HCT116 (cell line): ENCODE data around the gene TNFRSF9. TPM values are rescaled to one million over a fixed set of nuclear protein-coding genes. Genes with fewer than 3 reads are reported as not detected.

ENCODE experiments used
- ATAC-seq: fragments of 200-7000 bp; cut with Tn5 transposase; 2 replicates; pipeline ENCODE4 v1.9.1; 2020; ENCODE audit warnings: mild to moderate bottlenecking, moderate library complexity
- BruUV-seq: library from RNA; stranded (reverse); fragments of 400-500 nt; replicated peaks from 2 replicates; lab custom pipeline; 2021; lab: Mats Ljungman, UMichigan
- CTCF ChIA-PET: fragments of 300-600 bp; sonication (Branson Sonifier 250); formaldehyde crosslinking; loops from one replicate; lab custom pipeline; 2021; ENCODE audit warnings: antibody characterized with exemption; lab: Charles Lee
- POLR2A ChIA-PET: fragments of 300-600, 350-600 bp; sonication (Branson Sonifier 250); formaldehyde crosslinking; loops from one replicate; lab custom pipeline; 2021; ENCODE audit warnings: antibody characterized with exemption; lab: Charles Lee
- RAD21 ChIA-PET, 2 experiments: fragments of 300-600 bp; sonication (Branson Sonifier 250); formaldehyde crosslinking; loops; one replicate each; lab custom pipeline; 2023; ENCODE audit warnings: low total read pairs in 2 of 2; ENCODE audit not compliant: uncharacterized antibody in 2 of 2, unreplicated experiment in 2 of 2, low non-redundant PET in 1 of 2; lab: Charles Lee
- DNase-seq: peaks from one replicate; pipeline ENCODE4 v3.0.0-alpha.2; 2010; ENCODE audit warnings: low read depth, low spot score
- H2AFZ ChIP-seq: fragments of 200-600 bp; shearing (Covaris generic), sonication (generic); 2 replicates; pipeline ENCODE4 v1.6.1; 2017; ENCODE audit warnings: low read depth, mixed run types, mixed read lengths, antibody characterized with exemption, low read length; ENCODE audit not compliant: poor library complexity, severe bottlenecking
- H3K27ac ChIP-seq: 2 replicates; pipeline ENCODE4 v1.5.1; 2012; ENCODE audit warnings: low read depth, low read length
- H3K27me3 ChIP-seq: fragments of 200-600 bp; sonication (generic); 2 replicates; pipeline ENCODE4 v1.6.1; 2016; ENCODE audit warnings: mixed run types, low read length, mixed read lengths; ENCODE audit not compliant: insufficient read depth
- H3K36me3 ChIP-seq, 2 experiments: fragments of 200-500 bp in 1 of 2; fragments of 200-600 bp in 1 of 2; sonication (Bioruptor generic) in 1 of 2; sonication (generic) in 1 of 2; 2 replicates each; pipeline versions ENCODE4 v1.5.1 to v1.6.1; 2014 to 2016; ENCODE audit warnings: low read length in 2 of 2, inconsistent platforms in 1 of 2, mixed read lengths in 1 of 2, mixed run types in 1 of 2; ENCODE audit not compliant: insufficient read depth in 2 of 2, control insufficient read depth in 1 of 2
- H3K4me1 ChIP-seq, 2 experiments: fragments of 200-600 bp in 1 of 2; sonication (generic) in 1 of 2; 2 replicates each; pipeline versions ENCODE4 v1.5.1 to v1.6.1; 2012 to 2017; ENCODE audit warnings: low read length in 2 of 2, inconsistent platforms in 1 of 2, mild to moderate bottlenecking in 1 of 2, mixed read lengths in 1 of 2, mixed run types in 1 of 2, moderate library complexity in 1 of 2; ENCODE audit not compliant: insufficient read depth in 2 of 2, control insufficient read depth in 1 of 2
- H3K4me2 ChIP-seq: fragments of 200-600 bp; sonication (generic); 2 replicates; pipeline ENCODE4 v1.6.1; 2017; ENCODE audit warnings: mixed run types, low read length, mixed read lengths
- H3K4me3 ChIP-seq, 2 experiments: fragments of 200-600 bp in 1 of 2; sonication (generic) in 1 of 2; replicated peaks in 1 of 2; 2 replicates each; pipeline ENCODE4 v1.5.1; 2011 to 2016; ENCODE audit warnings: low read length in 2 of 2, control low read depth in 1 of 2, low read depth in 1 of 2, mild to moderate bottlenecking in 1 of 2, mixed read lengths in 1 of 2, mixed run types in 1 of 2
- H3K79me2 ChIP-seq: fragments of 200-600 bp; sonication (generic); 2 replicates; pipeline ENCODE4 v1.6.1; 2017; ENCODE audit warnings: mild to moderate bottlenecking, mixed run types, low read length, moderate library complexity, mixed read lengths; ENCODE audit not compliant: insufficient read depth
- H3K9ac ChIP-seq: fragments of 200-600 bp; sonication (generic); 2 replicates; pipeline ENCODE4 v1.6.1; 2016; ENCODE audit warnings: low read length, mixed read lengths
- H3K9me2 ChIP-seq: fragments of 200-600 bp; sonication (generic), shearing (Covaris generic); 2 replicates; pipeline ENCODE4 v1.6.1; 2017; ENCODE audit warnings: mixed run types, mild to moderate bottlenecking, moderate library complexity; ENCODE audit not compliant: insufficient read depth
- H3K9me3 ChIP-seq, 2 experiments: fragments of 200-500 bp in 1 of 2; fragments of 200-600 bp in 1 of 2; sonication (Bioruptor generic) in 1 of 2; sonication (generic) in 1 of 2; 2 replicates each; pipeline ENCODE4 v1.6.1; 2014 to 2017; ENCODE audit warnings: low read length in 2 of 2, mixed read lengths in 2 of 2, inconsistent platforms in 1 of 2, low read depth in 1 of 2, mild to moderate bottlenecking in 1 of 2, mixed run types in 1 of 2, moderate library complexity in 1 of 2; ENCODE audit not compliant: control insufficient read depth in 1 of 2, insufficient read depth in 1 of 2
- H4K20me1 ChIP-seq: fragments of 200-600 bp; sonication (generic), shearing (Covaris generic); 2 replicates; pipeline ENCODE4 v1.6.1; 2017; ENCODE audit warnings: mixed run types, mild to moderate bottlenecking, moderate library complexity; ENCODE audit not compliant: insufficient read depth
- CBX3 ChIP-seq: IDR thresholded peaks from 2 replicates; pipeline ENCODE4 v1.6.1; 2012; ENCODE audit warnings: low read depth
- CEBPB ChIP-seq: IDR thresholded peaks from 2 replicates; pipeline ENCODE4 v1.6.1; 2012; ENCODE audit warnings: low read depth
- EGR1 ChIP-seq: IDR thresholded peaks from 2 replicates; pipeline ENCODE4 v1.6.1; 2012; ENCODE audit warnings: low read depth
- ELF1 ChIP-seq: IDR thresholded peaks from 2 replicates; pipeline ENCODE4 v1.6.1; 2012; ENCODE audit warnings: low read depth, borderline replicate concordance
- EZH2 ChIP-seq: fragments of 200-600 bp; sonication (generic); IDR thresholded peaks from 2 replicates; pipeline ENCODE4 v1.6.1; 2017; ENCODE audit warnings: antibody characterized with exemption, mixed run types
- EZH2phosphoT487 ChIP-seq: fragments of 200-600 bp; IDR thresholded peaks from 2 replicates; pipeline ENCODE4 v1.6.1; 2018; ENCODE audit warnings: antibody characterized with exemption, borderline replicate concordance
- FOSL1 ChIP-seq: IDR thresholded peaks from 2 replicates; pipeline ENCODE4 v1.6.1; 2012; ENCODE audit warnings: low read depth
- JUND ChIP-seq: IDR thresholded peaks from 2 replicates; pipeline ENCODE4 v1.6.1; 2012
- POLR2A ChIP-seq: IDR thresholded peaks from 2 replicates; pipeline ENCODE4 v1.7.0; 2011; ENCODE audit warnings: borderline replicate concordance; ENCODE audit not compliant: insufficient read depth, insufficient read length; ENCODE audit errors: extremely low read depth
- RAD21 ChIP-seq: IDR thresholded peaks from 2 replicates; pipeline ENCODE4 v1.6.1; 2012; ENCODE audit warnings: low read depth, mild to moderate bottlenecking
- SIN3A ChIP-seq: IDR thresholded peaks from 2 replicates; pipeline ENCODE4 v1.6.1; 2012; ENCODE audit warnings: low read depth
- SP1 ChIP-seq: IDR thresholded peaks from 2 replicates; pipeline ENCODE4 v1.6.1; 2012; ENCODE audit warnings: low read depth
- SRF ChIP-seq: IDR thresholded peaks from 2 replicates; pipeline ENCODE4 v1.6.1; 2012; ENCODE audit warnings: low read depth
- TCF7L2 ChIP-seq: IDR thresholded peaks from 2 replicates; pipeline ENCODE4 v1.7.0; 2011; ENCODE audit warnings: borderline replicate concordance, inconsistent platforms; ENCODE audit not compliant: insufficient read depth, insufficient read length; ENCODE audit errors: extremely low read depth
- ZFX ChIP-seq: fragments of 450-650 bp; IDR thresholded peaks from 2 replicates; pipeline ENCODE4 v1.6.1; 2017
- ZNF274 ChIP-seq: fragments of 200-500 bp; sonication (Bioruptor generic); IDR thresholded peaks from 2 replicates; pipeline ENCODE4 v1.6.1; 2014; ENCODE audit warnings: mild to moderate bottlenecking, low read depth, low read length, inconsistent platforms
- intact Hi-C: fragments of 100-400 bp; cut with micrococcal nuclease; formaldehyde crosslinking; loops from 2 replicates; pipeline ENCODE4 v1.10.0; 2022
- total RNA-seq: library from RNA; stranded (reverse); gene quantifications from one replicate; pipeline ENCODE4 v1.2.1, GENCODE V29; 2021; ENCODE audit not compliant: unreplicated experiment
- TF ChIP-seq, protein P1 (sequence below), 3 experiments: fragments of 200-600 bp in 1 of 3; sonication (generic) in 1 of 3; IDR thresholded peaks in 2 of 3; conservative IDR thresholded peaks in 1 of 3; 2 replicates each; pipeline ENCODE4 v1.5.1; 2012 to 2017; ENCODE audit warnings: low read depth in 2 of 3, low read length in 2 of 3, antibody characterized with exemption in 1 of 3, borderline replicate concordance in 1 of 3, control low read depth in 1 of 3, mild to moderate bottlenecking in 1 of 3, mixed read lengths in 1 of 3, mixed run types in 1 of 3, moderate library complexity in 1 of 3; ENCODE audit not compliant: insufficient read depth in 1 of 3
- TF ChIP-seq, protein P2 (sequence below): IDR thresholded peaks from 2 replicates; pipeline ENCODE4 v1.6.1; 2012; ENCODE audit warnings: low read depth

The TNFRSF9 gene
- total RNA-seq, 1 experiment from 2014 or later, result 0.20 TPM

DNA sequence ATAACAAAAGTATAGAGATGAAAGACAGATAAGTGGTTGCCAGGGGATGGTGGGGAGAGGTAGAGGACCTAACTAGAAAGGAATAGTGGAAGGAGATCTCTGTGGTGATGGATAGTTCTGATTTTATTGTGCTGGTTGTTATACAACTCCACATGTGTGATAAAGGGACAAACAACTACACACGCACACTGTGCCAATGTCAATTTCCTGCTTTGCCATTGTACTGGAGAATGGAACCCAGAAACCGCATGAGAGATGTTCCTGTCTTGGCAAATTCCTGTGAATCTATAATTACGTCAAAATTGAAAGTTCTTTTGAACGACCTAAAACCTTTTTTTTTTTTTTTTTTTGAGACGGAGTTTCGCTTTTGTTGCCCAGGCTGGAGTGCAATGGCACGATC, 11.0 kb downstream of the TNFRSF9 start:
- DNase-seq (no peak), ATAC-seq (no peak)
- no peak overlapping the region for H3K4me3 ChIP-seq
- no peaks in the 10 kb centered on the region for H3K27me3 ChIP-seq
- no peaks in the 10 kb centered on the region for H3K36me3 ChIP-seq
- H3K4me1 ChIP-seq, result no peaks in the 10 kb centered on the region
- H3K9me3 ChIP-seq, result no peaks in the 10 kb centered on the region
- intact Hi-C loops, result no loop called here
- no peak overlapping the region for H2AFZ ChIP-seq
- H3K4me2 ChIP-seq, result no peak overlapping the region
- no TSS peak for BruUV-seq
- ChIA-PET CTCF (no interaction called here), RAD21 (no interaction called here), POLR2A (no interaction called here)
- no peak overlapping the region for H3K27ac ChIP-seq
- H3K9ac ChIP-seq, result no peak overlapping the region
- H4K20me1 ChIP-seq, result no peaks in the 10 kb centered on the region
- no peaks in the 10 kb centered on the region for H3K9me2 ChIP-seq
- TF ChIP-seq EZH2phosphoT487, result no peak
- TF ChIP-seq EGR1, result no peak
- TF ChIP-seq SP1, result no peak
- TF ChIP-seq ZFX, result no peak
- TF ChIP-seq, protein P1, sequence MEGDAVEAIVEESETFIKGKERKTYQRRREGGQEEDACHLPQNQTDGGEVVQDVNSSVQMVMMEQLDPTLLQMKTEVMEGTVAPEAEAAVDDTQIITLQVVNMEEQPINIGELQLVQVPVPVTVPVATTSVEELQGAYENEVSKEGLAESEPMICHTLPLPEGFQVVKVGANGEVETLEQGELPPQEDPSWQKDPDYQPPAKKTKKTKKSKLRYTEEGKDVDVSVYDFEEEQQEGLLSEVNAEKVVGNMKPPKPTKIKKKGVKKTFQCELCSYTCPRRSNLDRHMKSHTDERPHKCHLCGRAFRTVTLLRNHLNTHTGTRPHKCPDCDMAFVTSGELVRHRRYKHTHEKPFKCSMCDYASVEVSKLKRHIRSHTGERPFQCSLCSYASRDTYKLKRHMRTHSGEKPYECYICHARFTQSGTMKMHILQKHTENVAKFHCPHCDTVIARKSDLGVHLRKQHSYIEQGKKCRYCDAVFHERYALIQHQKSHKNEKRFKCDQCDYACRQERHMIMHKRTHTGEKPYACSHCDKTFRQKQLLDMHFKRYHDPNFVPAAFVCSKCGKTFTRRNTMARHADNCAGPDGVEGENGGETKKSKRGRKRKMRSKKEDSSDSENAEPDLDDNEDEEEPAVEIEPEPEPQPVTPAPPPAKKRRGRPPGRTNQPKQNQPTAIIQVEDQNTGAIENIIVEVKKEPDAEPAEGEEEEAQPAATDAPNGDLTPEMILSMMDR (IDR thresholded peaks at IDR 0.05 in 2 of 3, conservative IDR thresholded peaks at IDR 0.05 in 1 of 3; ENCODE audit: borderline replicate concordance in 1 of 3, insufficient read depth in 1 of 3, low read depth in 2 of 3, low read length in 2 of 3), result no peak
- TF ChIP-seq ELF1, result no peak
- no peak for TF ChIP-seq CEBPB
- TF ChIP-seq JUND, result no peak
- no peak for TF ChIP-seq CBX3
- TF ChIP-seq EZH2, result no peak
- no peak for TF ChIP-seq SRF
- no peak for TF ChIP-seq RAD21
- TF ChIP-seq, protein P2, sequence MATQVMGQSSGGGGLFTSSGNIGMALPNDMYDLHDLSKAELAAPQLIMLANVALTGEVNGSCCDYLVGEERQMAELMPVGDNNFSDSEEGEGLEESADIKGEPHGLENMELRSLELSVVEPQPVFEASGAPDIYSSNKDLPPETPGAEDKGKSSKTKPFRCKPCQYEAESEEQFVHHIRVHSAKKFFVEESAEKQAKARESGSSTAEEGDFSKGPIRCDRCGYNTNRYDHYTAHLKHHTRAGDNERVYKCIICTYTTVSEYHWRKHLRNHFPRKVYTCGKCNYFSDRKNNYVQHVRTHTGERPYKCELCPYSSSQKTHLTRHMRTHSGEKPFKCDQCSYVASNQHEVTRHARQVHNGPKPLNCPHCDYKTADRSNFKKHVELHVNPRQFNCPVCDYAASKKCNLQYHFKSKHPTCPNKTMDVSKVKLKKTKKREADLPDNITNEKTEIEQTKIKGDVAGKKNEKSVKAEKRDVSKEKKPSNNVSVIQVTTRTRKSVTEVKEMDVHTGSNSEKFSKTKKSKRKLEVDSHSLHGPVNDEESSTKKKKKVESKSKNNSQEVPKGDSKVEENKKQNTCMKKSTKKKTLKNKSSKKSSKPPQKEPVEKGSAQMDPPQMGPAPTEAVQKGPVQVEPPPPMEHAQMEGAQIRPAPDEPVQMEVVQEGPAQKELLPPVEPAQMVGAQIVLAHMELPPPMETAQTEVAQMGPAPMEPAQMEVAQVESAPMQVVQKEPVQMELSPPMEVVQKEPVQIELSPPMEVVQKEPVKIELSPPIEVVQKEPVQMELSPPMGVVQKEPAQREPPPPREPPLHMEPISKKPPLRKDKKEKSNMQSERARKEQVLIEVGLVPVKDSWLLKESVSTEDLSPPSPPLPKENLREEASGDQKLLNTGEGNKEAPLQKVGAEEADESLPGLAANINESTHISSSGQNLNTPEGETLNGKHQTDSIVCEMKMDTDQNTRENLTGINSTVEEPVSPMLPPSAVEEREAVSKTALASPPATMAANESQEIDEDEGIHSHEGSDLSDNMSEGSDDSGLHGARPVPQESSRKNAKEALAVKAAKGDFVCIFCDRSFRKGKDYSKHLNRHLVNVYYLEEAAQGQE, result no peak
- TF ChIP-seq FOSL1, result no peak
- no peak for TF ChIP-seq POLR2A
- no peak for TF ChIP-seq TCF7L2
- no peak for TF ChIP-seq SIN3A
- TF ChIP-seq ZNF274, result no peak
- no peaks in the 10 kb centered on the region for H3K79me2 ChIP-seq
